IPS-11a (cell line): Measurements from ENCODE around the gene NDFIP1.
"Not testable (repeated sequence)": the region's sequence is repeated elsewhere in the genome, so short reads cannot be mapped to it uniquely, and the experiment has no call there.

Experiments
- H3K4me3 ChIP-seq: one replicate; pipeline ENCODE4 v1.5.1; 2013; ENCODE audit warnings: low read depth, low read length, control low read depth

NDFIP1 gene, protein sequence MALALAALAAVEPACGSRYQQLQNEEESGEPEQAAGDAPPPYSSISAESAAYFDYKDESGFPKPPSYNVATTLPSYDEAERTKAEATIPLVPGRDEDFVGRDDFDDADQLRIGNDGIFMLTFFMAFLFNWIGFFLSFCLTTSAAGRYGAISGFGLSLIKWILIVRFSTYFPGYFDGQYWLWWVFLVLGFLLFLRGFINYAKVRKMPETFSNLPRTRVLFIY

DNA sequence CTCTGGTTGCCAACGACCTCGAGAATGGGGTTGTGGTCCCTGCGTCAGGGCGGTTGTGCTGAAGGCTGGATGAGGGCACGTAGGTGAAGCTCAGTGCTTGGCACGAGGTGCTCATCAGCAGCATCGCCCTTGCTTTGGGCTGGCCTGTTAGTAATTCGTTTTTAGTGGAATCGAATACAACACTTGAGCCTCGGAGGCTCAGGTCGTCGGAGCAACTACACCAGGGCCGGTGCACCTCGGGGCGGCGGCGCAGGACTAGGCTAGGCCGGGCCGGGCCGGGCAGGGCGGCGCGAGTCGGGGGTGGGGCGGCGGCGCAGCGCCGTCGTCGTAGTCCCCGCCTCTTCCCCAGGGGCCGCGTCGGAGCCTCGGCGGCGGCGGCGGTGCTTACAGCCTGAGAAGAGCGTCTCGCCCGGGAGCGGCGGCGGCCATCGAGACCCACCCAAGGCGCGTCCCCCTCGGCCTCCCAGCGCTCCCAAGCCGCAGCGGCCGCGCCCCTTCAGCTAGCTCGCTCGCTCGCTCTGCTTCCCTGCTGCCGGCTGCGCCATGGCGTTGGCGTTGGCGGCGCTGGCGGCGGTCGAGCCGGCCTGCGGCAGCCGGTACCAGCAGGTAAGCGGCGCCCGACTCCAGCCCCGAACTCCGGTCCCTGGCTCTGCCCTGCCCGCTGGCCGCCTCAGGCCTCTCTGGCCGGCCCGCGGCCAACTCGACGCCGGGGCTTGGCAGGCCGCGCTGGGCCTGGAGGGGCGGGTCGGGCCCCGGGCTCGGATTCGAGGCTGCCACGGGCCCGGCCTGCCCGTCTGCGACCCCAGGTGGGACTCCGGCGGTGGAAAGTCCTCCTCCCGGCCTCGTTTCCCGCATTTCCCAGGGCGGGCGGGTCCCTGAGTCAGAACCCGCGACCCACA lies at the start of gene NDFIP1:
TSS of gene NDFIP1 (plus strand) at position 348 of the 899 bp plus-strand sequence. CDS start at position 544, 196 bp downstream.
- H3K4me3 ChIP-seq = peak within 1 kb of the TSS; percentile 27

DNA sequence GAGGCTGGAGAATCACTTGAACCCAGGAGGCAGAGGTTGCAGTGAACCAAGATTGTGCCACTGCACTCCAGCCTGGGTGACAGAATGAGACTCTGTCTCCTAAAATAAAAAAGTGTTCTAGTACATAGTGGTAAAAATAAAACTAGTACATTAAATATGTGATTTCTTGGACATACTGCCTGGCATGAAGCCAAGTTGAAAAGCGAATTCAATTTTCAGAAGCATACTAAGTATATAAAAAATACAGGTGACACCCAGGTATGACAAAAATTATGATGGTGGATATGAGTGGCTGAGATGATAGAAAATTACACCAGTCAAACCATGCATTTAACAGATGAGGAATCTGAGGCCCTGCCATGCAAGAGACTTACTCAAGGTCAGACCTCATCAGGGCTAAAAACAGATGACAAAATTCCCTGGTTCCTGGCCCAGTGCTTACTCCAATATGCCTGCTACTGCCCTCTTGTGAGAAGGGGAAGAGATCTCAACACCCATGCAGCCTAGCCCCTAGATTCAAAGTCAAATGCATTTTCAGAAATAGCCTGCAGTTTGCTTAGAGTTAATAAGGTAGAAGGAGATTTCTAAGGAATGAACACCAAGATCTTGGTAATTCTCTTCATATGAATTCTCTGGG lies 49.2 kb upstream of the NDFIP1 start:
- no peak overlapping the region for H3K4me3 ChIP-seq

DNA sequence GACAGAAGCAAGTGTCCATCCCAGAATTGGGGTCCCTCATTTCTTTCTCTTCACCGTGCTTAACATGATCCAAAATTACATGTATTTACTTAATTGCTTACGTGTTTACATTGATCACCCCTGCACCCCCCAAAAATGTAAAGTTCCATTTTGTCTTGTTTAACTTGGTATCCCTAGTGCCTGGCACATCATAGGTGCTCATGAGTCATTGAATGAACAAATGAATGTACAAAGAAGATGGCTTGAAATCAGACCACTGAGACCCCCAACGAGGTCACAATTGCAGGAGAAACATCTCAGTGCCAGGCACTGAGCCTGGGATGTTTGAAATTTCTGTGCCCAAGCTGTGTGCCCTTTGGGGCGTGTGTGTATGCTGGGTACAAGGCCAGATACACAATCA lies 45.2 kb upstream of the NDFIP1 start:
- H3K4me3 ChIP-seq = no peak overlapping the region

DNA sequence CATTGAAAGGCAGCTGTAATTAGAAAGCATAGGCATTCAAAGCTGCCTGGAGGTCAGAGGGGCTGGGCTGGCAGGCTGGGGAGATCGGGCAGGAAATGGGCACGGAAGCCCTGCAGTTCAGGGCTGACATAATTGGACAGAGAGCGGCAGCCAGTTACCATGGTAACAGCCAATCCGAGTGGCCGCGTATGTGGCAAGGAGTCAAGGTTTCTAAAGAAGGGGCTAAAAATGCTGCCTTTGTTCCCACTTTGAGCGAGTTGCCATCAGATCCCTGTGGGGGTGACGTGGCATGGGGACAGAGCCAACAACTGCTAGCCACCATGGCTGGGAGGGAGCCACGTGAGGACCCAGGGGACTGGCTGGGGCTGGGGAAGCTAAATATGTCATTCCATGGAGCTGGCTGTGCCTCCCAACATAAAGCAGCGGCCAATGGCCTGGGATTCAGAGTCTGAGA lies 44.7 kb upstream of the NDFIP1 start:
- H3K4me3 ChIP-seq = no peak overlapping the region

DNA sequence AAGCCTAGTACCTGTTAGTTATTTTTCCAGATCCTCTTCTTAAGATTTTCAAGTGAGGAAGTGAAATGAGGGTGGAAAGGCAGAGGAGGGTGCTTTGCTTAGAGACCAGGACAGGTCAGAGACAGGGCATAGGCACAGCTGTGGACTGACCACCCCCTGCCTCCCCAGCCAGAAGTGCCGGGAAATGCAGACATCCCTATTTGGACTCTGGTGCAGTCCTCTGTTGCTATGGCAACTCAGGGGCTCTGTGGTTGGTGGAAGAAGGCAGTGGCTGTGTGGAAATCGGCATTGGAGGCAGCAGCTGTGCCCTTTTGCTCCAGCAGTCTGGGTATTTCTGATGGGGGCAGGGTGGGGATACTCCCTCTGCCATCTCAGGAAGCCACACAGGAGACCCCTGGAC lies 43.3 kb upstream of the NDFIP1 start:
- H3K4me3 ChIP-seq = no peak overlapping the region

DNA sequence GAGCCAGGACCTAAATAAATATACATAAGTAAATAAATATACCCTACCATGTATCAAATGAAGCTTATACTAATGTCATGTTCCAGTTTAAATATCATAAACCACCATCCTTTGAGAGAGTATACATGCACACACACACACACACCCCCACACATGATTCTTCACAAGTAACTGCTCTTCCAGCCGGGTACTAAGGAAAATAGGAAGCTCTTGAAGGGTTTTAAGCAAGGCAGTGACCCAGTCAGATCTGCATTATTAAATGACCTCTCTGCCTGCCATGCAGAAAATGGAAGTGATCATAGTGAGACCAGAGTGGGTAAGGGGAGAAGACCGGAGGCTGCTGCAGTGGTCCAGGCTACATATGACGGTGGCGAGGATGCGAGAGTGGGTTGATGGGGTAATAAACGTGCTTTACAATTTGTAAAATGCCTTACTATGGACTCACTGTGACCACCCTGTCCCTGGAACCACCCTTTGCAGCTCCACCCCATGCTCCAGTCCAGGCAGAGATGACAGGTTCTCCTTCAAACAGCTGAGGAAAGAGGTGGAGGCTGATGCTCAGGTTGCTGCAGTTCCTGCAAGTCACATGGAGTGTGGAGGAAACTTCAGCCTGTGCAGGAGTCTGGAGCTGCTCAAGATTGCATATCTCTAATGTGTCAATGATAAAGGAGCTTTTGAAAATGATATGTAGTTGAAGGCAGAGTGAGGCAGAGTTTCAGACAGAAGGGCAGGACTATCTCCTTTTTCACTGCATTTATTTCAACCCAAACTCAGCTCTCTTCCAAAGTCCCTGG lies 38.8 kb upstream of the NDFIP1 start:
- no peak overlapping the region for H3K4me3 ChIP-seq

DNA sequence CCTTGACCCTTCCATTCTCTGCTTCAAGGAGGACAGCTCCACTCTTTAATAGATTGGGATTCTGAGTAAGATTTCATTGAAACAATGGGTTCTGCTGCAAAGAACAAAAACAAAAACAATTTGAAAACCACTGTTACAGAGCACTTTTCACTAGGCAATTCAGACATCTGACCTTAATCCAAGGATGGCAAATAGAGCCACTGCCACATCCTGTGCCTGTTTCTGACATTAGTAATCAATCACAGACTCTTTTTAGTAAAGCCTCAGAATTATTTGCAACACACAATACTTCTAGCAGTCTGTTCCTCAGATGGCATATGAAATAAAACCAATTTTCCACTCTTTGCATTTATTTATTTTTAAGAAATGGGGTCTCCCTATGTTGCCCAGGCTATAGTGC lies 37.8 kb upstream of the NDFIP1 start:
- H3K4me3 ChIP-seq = no peak overlapping the region

DNA sequence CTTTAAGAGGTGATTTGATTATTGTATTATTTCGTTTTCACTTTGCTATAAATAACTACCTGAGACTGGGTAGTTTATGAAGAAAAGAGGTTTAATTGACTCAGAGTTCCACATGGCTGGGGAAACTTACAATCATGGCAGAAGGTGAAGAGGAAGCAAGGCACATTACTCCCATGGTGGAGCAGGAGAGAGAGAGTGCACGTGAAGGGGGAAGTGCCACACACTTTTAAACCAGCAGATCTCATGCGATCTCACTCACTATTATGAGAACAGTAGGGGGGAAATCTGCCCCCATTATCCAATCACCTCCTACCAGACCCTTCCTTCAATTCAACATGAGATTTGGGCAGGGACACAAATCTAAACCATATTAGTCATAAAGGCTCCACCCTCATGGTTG lies 36.1 kb upstream of the NDFIP1 start:
- H3K4me3 ChIP-seq = no peak overlapping the region

DNA sequence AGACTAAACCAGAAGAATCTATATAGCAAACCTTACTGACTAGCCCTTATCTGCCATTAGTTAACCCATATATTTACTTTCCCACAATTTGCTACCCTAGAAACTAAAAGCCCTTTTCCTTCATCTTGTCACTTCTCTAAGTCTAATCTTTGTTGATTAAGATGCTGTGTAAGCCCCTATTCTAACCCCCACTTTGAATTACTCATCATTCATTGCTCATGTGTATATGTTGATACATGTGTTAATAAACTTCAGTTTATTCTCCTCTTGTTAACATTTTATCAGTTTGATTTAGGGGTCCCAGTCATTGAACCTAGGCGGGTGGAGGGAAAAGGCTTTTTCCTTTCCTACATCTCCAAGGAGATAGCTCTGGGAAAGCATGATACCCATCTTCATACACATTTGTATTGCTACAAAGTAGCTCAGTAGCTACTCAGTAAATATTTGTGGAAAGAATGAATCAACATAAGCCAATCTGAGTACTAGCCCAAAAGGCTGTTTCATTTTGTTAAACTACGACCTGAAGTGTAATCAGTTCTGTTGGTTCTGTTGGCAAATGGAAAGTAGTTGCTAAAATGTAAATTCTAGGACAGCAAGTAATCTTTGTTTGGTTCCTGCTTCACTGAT lies 35.1 kb upstream of the NDFIP1 start:
- no peak overlapping the region for H3K4me3 ChIP-seq

DNA sequence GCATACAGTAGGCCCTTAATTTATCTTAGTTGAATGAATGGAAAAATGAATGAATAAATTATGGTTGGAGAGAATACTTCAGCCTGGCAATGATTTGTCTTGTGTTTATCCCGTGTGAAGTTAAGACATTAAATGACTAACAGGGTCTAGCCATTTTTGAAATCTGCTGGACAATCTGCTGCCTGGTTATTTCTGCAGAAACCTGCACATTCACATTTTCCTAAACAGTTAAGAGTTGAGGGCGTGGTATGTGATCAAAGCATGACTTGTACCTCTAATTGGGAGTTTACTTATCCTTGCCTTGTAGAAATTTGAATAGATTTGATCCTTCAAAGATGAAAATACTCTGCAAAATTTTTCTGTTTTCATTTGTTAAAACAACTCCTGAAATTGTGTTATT lies 34.6 kb upstream of the NDFIP1 start:
- no peak overlapping the region for H3K4me3 ChIP-seq

DNA sequence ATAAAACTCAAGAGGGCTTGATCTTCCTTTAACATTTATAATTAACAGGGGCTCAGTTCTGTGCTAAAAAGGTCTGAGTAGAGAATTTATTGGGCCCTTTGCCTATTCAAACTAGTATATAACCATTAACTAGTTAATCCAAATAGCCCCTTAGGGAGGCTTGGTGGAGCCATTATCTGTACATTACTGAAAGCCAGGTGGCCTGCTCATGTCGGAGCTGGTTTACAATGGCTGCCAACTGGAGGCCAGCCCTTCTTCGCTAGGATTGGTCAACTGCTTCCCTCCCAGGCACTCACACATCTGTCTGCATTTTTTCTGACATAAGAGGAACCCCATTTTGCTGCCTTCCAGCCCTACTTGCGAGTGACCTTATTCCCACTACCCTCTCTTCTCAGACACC lies 30.4 kb upstream of the NDFIP1 start:
- H3K4me3 ChIP-seq = no peak overlapping the region

DNA sequence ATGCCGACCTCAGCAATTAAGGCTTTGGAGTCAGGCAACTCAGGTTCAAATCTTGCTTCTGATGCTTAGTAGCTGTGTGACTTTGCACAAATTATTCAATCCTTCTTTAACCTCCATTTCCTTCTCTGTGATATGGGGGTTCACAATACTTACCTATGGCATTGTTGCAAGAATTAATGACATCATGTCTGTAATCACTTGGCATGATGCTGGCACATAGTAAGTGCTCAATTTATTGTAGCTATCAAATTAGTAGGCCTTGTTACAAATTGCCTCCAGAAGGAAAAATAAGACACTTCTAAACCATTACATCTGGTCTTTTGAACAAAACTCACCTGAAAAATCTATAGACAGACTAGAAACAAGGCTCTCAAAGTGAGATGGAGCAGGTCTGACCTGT lies 29.9 kb upstream of the NDFIP1 start:
- no peak overlapping the region for H3K4me3 ChIP-seq

DNA sequence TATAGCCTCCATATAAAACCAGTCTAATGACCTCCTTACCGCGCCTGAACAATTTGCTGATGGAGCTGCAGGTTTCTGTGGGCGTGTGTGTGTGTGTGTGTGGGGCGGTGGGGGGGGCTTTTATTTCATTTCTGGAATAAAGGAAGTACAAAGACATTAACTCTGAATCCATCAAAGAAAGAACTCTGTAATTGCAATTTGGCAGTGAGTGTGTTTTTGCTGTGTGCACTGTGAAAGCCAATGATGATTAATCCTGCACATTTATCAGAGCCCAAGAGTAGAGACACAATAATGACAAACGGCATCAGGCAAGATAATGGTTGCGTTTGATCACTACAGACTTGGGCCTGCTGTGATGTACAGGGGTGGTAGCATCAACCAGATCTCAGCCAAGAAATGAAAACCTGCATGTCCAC lies 29.3 kb upstream of the NDFIP1 start:
- H3K4me3 ChIP-seq = no peak overlapping the region

DNA sequence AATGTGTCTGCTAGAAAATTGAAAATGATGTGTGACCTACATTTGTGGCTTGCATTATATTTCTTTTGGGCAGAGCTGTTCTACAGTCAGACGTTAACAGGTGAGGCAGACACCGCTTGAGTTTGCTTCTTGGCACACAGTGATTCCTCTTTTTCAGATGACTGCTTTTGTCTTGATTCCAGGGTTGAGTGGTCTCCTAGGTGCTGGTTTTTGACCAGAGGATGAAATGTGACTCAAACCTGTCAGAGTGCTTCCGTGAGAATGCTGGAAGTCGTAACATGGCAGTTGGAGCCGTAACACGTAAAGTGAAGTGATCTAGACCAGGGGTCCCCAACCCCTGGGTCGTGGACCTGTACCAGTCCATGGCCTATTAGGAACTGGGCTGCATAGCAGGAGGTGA lies 28.3 kb upstream of the NDFIP1 start:
- no peak overlapping the region for H3K4me3 ChIP-seq

DNA sequence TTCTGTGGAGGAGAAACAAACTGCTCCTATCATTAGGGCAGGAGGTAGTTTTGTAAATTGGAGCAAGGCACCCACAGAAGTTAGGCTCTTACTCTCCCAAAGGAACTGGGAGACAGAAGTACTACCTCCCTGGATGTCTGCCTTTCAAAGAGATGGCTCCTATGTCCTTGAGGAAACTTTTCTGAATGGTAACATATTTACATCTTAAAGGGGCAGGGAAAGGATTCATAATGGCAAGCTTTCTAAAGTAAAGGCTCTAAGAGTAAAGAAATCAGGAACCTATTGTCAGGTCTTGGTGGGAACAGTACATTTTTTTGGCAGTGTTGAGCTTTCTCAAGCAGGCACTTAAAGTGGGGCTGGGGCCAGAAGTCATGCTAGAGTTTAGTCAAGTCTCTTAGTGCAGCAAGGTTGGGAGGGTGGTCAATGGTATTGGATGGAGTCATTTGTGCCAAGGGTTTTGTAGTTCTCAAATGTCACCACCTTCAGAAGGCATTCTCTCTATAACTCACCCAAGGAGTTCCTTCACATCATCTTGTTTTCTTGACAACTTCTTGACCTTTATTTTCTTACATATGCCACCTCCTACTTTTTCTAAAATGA lies 26.3 kb upstream of the NDFIP1 start:
- no peak overlapping the region for H3K4me3 ChIP-seq

DNA sequence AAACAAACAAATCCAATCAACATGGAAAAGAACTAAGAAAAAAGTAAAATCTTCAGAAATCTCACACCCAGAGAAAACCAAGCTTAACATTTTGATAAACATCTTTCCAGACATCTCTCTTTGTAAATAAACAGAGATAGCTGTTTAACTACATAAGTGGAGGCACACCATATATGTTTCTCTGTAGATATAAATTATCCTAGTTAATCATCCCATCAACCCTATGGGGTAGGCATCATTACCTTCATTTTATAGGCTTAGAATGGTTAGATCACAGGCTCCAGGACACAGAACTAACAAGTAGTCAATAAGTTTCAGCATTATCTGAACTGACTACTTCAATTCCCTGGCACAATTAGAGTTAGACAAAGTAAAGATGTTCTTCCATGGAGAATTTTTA lies 22.4 kb upstream of the NDFIP1 start:
- no peak overlapping the region for H3K4me3 ChIP-seq

DNA sequence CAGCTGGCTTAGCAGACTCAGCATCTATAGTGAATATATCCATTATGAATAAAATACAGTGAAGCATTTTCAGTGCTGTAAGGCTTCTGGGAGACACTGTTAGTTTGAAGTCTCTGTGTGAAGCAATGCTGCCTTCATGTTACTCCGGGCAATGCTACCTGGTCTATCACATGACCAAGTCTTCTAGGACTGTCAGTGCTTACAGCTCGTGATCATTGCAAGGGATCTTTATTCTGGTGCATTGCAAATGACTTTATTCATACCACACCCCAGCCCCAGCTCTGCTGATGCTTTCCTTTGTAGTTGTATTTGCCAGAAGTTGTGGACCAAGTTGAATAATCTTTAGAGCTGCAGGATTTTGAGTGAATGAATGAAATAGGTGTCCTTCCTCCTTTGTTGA lies 21.9 kb upstream of the NDFIP1 start:
- no peak overlapping the region for H3K4me3 ChIP-seq

DNA sequence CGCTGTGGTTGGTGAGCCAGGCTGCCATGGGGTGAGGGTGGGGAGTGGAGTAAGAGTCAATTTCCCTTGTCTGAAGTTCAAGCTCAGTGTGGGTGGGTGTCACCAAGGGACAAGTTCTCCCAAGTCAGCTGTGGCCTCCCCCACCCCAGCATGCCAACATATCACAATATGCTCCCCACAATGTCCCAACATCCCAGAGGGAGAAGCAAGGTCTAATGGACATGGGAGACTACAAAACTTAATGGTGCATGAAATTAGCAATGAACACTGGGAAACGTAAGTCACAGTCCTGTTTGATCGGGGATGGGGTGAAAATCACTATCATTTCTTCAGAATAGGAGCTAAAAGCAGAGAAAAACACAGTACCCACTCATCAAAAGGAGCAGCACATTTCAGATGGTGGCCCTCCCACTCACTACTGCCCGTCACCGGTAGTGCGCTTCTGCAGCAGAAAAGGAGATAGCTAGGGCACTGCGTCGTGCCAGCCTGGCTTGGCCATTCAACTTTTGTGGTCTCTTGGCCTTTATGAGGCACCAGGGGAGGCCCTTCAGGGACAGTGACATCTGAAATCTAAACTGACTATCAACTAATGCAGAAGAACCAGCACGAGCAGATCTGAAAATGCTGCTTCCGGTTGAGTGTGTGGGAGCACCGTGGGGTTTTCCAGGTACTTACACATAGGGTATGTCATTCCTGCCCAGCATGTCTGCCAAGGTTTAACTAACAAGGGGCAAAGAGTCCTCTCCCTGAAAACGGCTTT lies 20.5 kb upstream of the NDFIP1 start:
- no peak overlapping the region for H3K4me3 ChIP-seq

DNA sequence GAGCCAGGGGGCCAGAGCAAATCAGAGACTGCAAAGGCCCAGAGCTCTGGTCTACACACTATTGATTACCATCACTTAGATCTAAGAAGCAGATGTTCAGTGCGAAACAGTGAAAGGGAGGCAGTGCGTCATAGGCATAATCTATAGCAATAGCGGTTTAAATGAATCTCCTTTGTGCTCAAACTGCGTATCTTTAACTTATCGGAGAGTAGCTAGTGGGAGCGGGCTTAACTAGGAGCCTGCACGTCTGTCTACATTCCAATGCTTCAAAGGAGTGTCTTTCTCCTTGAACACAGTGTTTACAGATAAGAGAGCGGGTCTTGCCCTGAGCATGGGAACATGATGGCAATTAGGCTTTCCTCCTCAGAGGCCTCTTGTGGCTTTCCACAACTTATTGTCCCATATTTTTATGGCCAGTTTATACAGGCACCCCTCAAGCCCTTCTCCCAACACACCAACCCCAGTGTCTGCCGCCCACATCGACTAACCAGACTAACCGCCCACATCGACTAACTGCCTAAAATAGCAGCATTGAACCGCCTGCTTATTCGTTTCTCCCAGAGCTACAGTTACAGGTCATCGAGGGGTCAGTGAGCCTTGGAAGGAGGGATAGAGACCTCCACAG lies 19.6 kb upstream of the NDFIP1 start:
- not testable (repeated sequence) for H3K4me3 ChIP-seq
